Osteocyte (in vitro differentiated cells): ENCODE measurements around the gene ARAP1. TPM values are rescaled to one million over a fixed set of nuclear protein-coding genes. Genes with fewer than 3 reads are reported as not detected.

Source experiments
- DNase-seq: peaks from one replicate; pipeline ENCODE4 v3.0.0; 2021; ENCODE audit warnings: mixed read lengths; ENCODE audit not compliant: unreplicated experiment; ENCODE audit errors: extremely low spot score
- H3K27ac Mint-ChIP-seq: one replicate; pipeline ENCODE4 v1.8.0; 2021; ENCODE audit warnings: mild to moderate bottlenecking, mixed read lengths; ENCODE audit not compliant: unreplicated experiment
- H3K27me3 Mint-ChIP-seq: one replicate; pipeline ENCODE4 v1.8.0; 2021; ENCODE audit warnings: mixed read lengths; ENCODE audit not compliant: unreplicated experiment
- H3K36me3 Mint-ChIP-seq: one replicate; pipeline ENCODE4 v1.8.0; 2021; ENCODE audit warnings: mixed read lengths; ENCODE audit not compliant: unreplicated experiment
- H3K4me1 Mint-ChIP-seq: one replicate; pipeline ENCODE4 v1.8.0; 2021; ENCODE audit warnings: mixed read lengths; ENCODE audit not compliant: unreplicated experiment
- H3K4me3 Mint-ChIP-seq: one replicate; pipeline ENCODE4 v1.8.0; 2021; ENCODE audit warnings: mild to moderate bottlenecking, moderate library complexity, mixed read lengths; ENCODE audit not compliant: unreplicated experiment
- H3K9me3 Mint-ChIP-seq: one replicate; pipeline ENCODE4 v1.8.0; 2021; ENCODE audit warnings: mixed read lengths; ENCODE audit not compliant: unreplicated experiment
- CTCF ChIP-seq: fragments of 200-600 bp; sonication (generic); IDR thresholded peaks from 2 replicates; pipeline ENCODE4 v1.5.0; 2021; ENCODE audit warnings: antibody characterized with exemption, mild to moderate bottlenecking, moderate library complexity
- total RNA-seq: library from RNA; stranded (reverse); gene quantifications from 2 replicates; pipeline ENCODE4 v1.2.1, GENCODE V29; 2021

ARAP1 gene
- total RNA-seq, 1 donor from 2014 or later, result 64.2 TPM

GRCh38 chr11:72751116-72752087 is 806 bp downstream of the ARAP1 start:
- H3K27me3 Mint-ChIP-seq, result no peaks in the 10 kb centered on the region
- H3K9me3 Mint-ChIP-seq, result no peaks in the 10 kb centered on the region
- H3K4me1 Mint-ChIP-seq, result peaks cover 17% of the 10 kb centered on the region
- peak overlapping the region; percentile 18 for H3K27ac Mint-ChIP-seq
- no peak for DNase-seq
- peak overlapping the region; percentile 87 for H3K4me3 Mint-ChIP-seq
- H3K36me3 Mint-ChIP-seq, result peaks cover 7% of the 10 kb centered on the region
- TF ChIP-seq CTCF, result no peak

- no peaks in the 10 kb centered on the region for H3K27me3 Mint-ChIP-seq
- no peak for TF ChIP-seq CTCF
- peaks cover 17% of the 10 kb centered on the region for H3K4me1 Mint-ChIP-seq
- no peaks in the 10 kb centered on the region for H3K36me3 Mint-ChIP-seq
- H3K9me3 Mint-ChIP-seq, result no peaks in the 10 kb centered on the region
- DNase-seq, result no peak
- H3K4me3 Mint-ChIP-seq, result peak overlapping the region; percentile 40
- no peak overlapping the region for H3K27ac Mint-ChIP-seq
Observed at GRCh38 chr11:72750556-72751115, 1.6 kb downstream of the ARAP1 start.

DNA sequence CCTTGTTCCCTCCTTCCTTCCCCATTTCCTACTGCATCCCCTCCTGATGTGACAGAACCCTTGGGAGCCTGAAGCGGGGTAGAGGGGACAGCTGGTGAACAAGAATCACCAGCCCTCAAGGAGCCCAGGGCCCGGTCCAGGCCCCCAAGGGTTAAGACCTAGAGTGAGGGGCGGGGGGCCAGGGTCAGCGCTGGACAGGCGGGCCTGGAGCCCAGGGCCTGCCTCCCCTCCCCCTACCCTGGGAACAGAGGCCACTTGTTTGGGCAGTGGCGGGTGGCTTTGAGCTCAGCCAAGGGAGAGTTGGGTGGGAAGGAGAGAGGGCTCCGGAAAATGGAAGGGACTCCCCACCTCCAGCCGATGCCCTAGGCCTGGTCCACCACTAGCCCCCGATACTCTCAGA is 2.1 kb downstream of the ARAP1 start:
- Mint-ChIP-seq H3K27ac (no peak overlapping the region), H3K4me1 (peaks cover 17% of the 10 kb centered on the region), H3K36me3 (no peaks in the 10 kb centered on the region), H3K9me3 (no peaks in the 10 kb centered on the region), H3K27me3 (no peaks in the 10 kb centered on the region), H3K4me3 (no peak overlapping the region)
- no peak for TF ChIP-seq CTCF
- no peak for DNase-seq

- no peak for DNase-seq
- Mint-ChIP-seq H3K9me3 (no peaks in the 10 kb centered on the region), H3K27me3 (no peaks in the 10 kb centered on the region), H3K27ac (no peak overlapping the region), H3K36me3 (no peaks in the 10 kb centered on the region), H3K4me3 (no peak overlapping the region), H3K4me1 (peaks cover 12% of the 10 kb centered on the region)
- TF ChIP-seq CTCF, result no peak
Observed at GRCh38 chr11:72747289-72747855, 4.8 kb downstream of the ARAP1 start.

DNA sequence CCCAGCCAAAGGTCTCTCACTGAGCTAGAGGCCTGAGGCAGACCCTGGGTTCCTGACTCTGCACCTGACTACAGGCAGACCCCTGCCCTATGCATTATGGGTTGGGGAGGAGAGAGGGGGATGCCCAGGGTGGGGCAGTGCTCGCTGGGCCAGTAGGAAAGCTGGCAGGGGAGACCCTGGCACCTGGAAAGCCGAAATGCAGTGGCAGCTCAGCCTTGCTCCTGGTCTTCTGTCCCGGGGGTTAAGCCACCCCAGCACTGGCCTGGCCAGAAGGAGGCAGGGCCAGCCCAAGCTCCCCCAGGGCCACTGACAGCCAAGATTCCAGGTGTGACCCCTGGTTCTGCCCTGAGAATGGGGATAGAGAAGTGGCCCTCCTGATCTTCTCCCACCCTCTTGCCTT is 5.4 kb downstream of the ARAP1 start:
- Mint-ChIP-seq H3K4me3 (no peak overlapping the region), H3K4me1 (peaks cover 16% of the 10 kb centered on the region), H3K9me3 (no peaks in the 10 kb centered on the region), H3K36me3 (no peaks in the 10 kb centered on the region), H3K27ac (no peak overlapping the region), H3K27me3 (no peaks in the 10 kb centered on the region)
- DNase-seq, result no peak
- TF ChIP-seq CTCF, result no peak
